ENCODE data around the gene PHKA2. TPM values are rescaled to one million over a fixed set of nuclear protein-coding genes. Genes with fewer than 3 reads are reported as not detected.

The PHKA2 gene
- total RNA-seq, 1 donor from 2014 or later: 13.2 TPM

DNA sequence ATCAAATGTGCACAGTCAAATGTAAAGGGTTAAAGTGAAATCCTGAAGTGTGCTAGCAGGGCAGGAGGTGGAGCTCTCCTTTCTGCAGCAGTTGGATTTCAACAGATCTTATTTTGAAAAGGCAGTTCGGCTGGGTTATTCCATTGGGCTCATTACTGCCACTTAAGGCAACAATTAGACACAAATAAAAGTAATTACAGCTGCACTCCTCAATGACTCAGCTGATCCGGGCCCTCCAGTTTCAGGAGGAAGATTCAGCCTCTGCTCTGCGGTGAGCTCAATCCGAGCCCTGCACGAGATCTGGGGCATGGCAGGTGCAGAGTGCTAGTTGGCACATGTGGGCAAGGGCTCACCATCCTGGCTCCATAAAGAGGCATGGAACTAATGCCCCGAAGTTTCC is 85.4 kb downstream of the PHKA2 start:
- no peak for DNase-seq
- Mint-ChIP-seq H3K4me3 (ENCODE audit: unreplicated experiment) (no peak overlapping the region), H3K36me3 (ENCODE audit: unreplicated experiment) (no peaks in the 10 kb centered on the region), H3K27ac (ENCODE audit: unreplicated experiment) (no peak overlapping the region), H3K4me1 (ENCODE audit: low read depth, unreplicated experiment) (peaks cover 16% of the 10 kb centered on the region), H3K27me3 (ENCODE audit: unreplicated experiment) (no peaks in the 10 kb centered on the region), H3K9me3 (ENCODE audit: unreplicated experiment) (no peaks in the 10 kb centered on the region)
- no peak for TF ChIP-seq CTCF (IDR thresholded peaks at IDR 0.05; ENCODE audit: partially characterized antibody, unreplicated experiment)

- Mint-ChIP-seq H3K27me3 (ENCODE audit: unreplicated experiment) (no peaks in the 10 kb centered on the region), H3K27ac (ENCODE audit: unreplicated experiment) (no peak overlapping the region), H3K36me3 (ENCODE audit: unreplicated experiment) (no peaks in the 10 kb centered on the region), H3K4me3 (ENCODE audit: unreplicated experiment) (no peak overlapping the region), H3K9me3 (ENCODE audit: unreplicated experiment) (no peaks in the 10 kb centered on the region), H3K4me1 (ENCODE audit: low read depth, unreplicated experiment) (peaks cover 16% of the 10 kb centered on the region)
- DNase-seq: no peak
- no peak for TF ChIP-seq CTCF (IDR thresholded peaks at IDR 0.05; ENCODE audit: partially characterized antibody, unreplicated experiment)
Measured at GRCh38 chrX:18898091-18898490, 85.8 kb downstream of the PHKA2 start.

DNA sequence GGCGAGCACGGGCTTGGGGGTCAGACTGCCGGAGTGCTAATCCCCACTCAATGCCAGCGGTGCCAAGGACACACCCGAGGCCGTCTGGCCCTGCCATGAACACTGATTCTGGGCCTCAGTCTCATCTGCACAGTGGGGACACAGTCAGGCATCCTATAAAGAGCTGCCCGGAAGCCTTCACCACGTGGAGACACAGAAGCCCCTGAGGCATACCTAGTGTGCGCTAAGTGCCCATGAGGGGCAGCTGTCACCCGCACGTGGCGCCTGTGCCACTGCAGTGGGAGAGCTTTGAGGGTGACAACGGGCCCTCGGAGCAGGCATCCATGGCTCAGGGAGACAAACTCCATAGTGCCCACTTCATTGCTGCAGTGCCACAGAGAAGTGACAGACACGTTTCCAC is 86.3 kb downstream of the PHKA2 start:
- Mint-ChIP-seq H3K27me3 (ENCODE audit: unreplicated experiment) (no peaks in the 10 kb centered on the region), H3K9me3 (ENCODE audit: unreplicated experiment) (no peaks in the 10 kb centered on the region), H3K4me1 (ENCODE audit: low read depth, unreplicated experiment) (peaks cover 18% of the 10 kb centered on the region), H3K27ac (ENCODE audit: unreplicated experiment) (no peak overlapping the region), H3K4me3 (ENCODE audit: unreplicated experiment) (no peak overlapping the region), H3K36me3 (ENCODE audit: unreplicated experiment) (no peaks in the 10 kb centered on the region)
- TF ChIP-seq CTCF (IDR thresholded peaks at IDR 0.05; ENCODE audit: partially characterized antibody, unreplicated experiment): no peak
- DNase-seq: no peak

GRCh38 chrX:18896680-18897544 is 87.0 kb downstream of the PHKA2 start:
- Mint-ChIP-seq H3K27ac (ENCODE audit: unreplicated experiment) (peak overlapping the region; percentile 39), H3K36me3 (ENCODE audit: unreplicated experiment) (no peaks in the 10 kb centered on the region), H3K4me3 (ENCODE audit: unreplicated experiment) (no peak overlapping the region), H3K4me1 (ENCODE audit: low read depth, unreplicated experiment) (peaks cover 20% of the 10 kb centered on the region), H3K27me3 (ENCODE audit: unreplicated experiment) (no peaks in the 10 kb centered on the region), H3K9me3 (ENCODE audit: unreplicated experiment) (no peaks in the 10 kb centered on the region)
- no peak for TF ChIP-seq CTCF (IDR thresholded peaks at IDR 0.05; ENCODE audit: partially characterized antibody, unreplicated experiment)
- no peak for DNase-seq

DNA sequence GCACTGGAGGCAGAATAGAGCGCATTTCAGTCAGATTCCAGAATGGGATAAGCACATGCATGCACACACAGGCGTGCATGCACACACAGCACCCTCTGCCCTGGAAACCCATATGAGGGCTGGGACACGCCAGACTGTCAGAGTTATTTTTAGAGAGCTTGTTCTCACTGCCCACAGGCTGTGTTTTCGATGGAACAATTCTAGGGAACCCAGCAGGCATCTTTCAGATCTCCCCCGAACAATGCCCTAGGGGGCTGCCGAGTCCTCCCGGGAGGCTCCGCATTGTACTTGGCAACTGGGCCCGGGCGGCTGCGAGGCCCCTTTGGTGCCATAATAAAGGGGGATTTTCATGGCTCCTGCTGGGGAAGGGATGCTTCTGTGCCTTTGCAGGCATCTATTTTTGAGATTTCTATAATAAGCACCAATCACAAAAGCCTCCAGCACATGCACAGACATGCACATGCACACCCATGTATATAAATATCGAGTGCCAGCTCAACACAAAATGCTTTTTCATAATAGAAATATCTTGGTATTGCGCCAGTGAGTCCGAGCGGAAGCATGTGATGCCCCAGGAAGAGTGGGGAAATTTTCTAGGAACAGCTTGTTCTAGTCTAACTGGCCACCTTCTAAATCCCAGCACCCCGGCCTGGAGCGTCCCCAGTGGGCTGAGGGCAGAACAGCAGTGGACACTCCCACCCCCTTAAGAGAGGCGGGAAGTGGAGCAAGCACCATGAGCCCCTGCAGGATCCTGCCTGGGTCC is 88.5 kb downstream of the PHKA2 start:
- H3K9me3 Mint-ChIP-seq (ENCODE audit: unreplicated experiment): peaks cover under 1% of the 10 kb centered on the region
- DNase-seq: no peak

More for the DNA sequence above, 88.5 kb downstream of the PHKA2 start:
- TF ChIP-seq CTCF (IDR thresholded peaks at IDR 0.05; ENCODE audit: partially characterized antibody, unreplicated experiment): no peak
- H3K27me3 Mint-ChIP-seq (ENCODE audit: unreplicated experiment): no peaks in the 10 kb centered on the region
- peaks cover 24% of the 10 kb centered on the region for H3K4me1 Mint-ChIP-seq (ENCODE audit: low read depth, unreplicated experiment)
- H3K36me3 Mint-ChIP-seq (ENCODE audit: unreplicated experiment): no peaks in the 10 kb centered on the region
- no peak overlapping the region for H3K4me3 Mint-ChIP-seq (ENCODE audit: unreplicated experiment)
- H3K27ac Mint-ChIP-seq (ENCODE audit: unreplicated experiment): no peak overlapping the region
